Rectal smooth muscle tissue (tissue), 1 donor: ENCODE results near the gene FGB.

Experiments used
- H3K27ac ChIP-seq: one replicate; pipeline ENCODE4 v1.7.0; 2013; ENCODE audit warnings: low read depth, low read length, inconsistent platforms
- H3K27me3 ChIP-seq: one replicate; pipeline ENCODE4 v1.7.0; 2013; ENCODE audit warnings: low read length; ENCODE audit not compliant: control insufficient read depth, insufficient read depth
- H3K36me3 ChIP-seq: one replicate; pipeline ENCODE4 v1.7.0; 2013; ENCODE audit warnings: low read length; ENCODE audit not compliant: control insufficient read depth, insufficient read depth
- H3K4me1 ChIP-seq: one replicate; pipeline ENCODE4 v1.7.0; 2013; ENCODE audit warnings: low read length; ENCODE audit not compliant: control insufficient read depth, insufficient read depth
- H3K4me3 ChIP-seq: one replicate; pipeline ENCODE4 v1.7.0; 2013; ENCODE audit warnings: low read length
- H3K9ac ChIP-seq: one replicate; pipeline ENCODE4 v1.7.0; 2013; ENCODE audit warnings: low read length

FGB gene

GRCh38 chr4:154606728-154607723, 44.2 kb downstream of the FGB start:
- no peak overlapping the region for H3K4me3 ChIP-seq
- no peak overlapping the region for H3K9ac ChIP-seq
- no peaks in the 10 kb centered on the region for H3K27me3 ChIP-seq

GRCh38 chr4:154608361-154609252, 45.8 kb downstream of the FGB start:
- Histone ChIP-seq H3K36me3 (no peaks in the 10 kb centered on the region), H3K27me3 (no peaks in the 10 kb centered on the region), H3K27ac (no peak overlapping the region), H3K4me1 (no peaks in the 10 kb centered on the region), H3K9ac (no peak overlapping the region), H3K4me3 (no peak overlapping the region)

More at GRCh38 chr4:154606728-154607723, 44.2 kb downstream of the FGB start:
- H3K27ac ChIP-seq = no peak overlapping the region
- H3K36me3 ChIP-seq = no peaks in the 10 kb centered on the region
- no peaks in the 10 kb centered on the region for H3K4me1 ChIP-seq

GRCh38 chr4:154609532-154609931, 46.7 kb downstream of the FGB start:
- no peaks in the 10 kb centered on the region for H3K36me3 ChIP-seq
- no peaks in the 10 kb centered on the region for H3K27me3 ChIP-seq
- H3K4me3 ChIP-seq = no peak overlapping the region
- no peak overlapping the region for H3K27ac ChIP-seq
- no peak overlapping the region for H3K9ac ChIP-seq
- H3K4me1 ChIP-seq = no peaks in the 10 kb centered on the region

GRCh38 chr4:154610582-154610981, 47.8 kb downstream of the FGB start:
- Histone ChIP-seq H3K4me3 (no peak overlapping the region), H3K27me3 (no peaks in the 10 kb centered on the region), H3K9ac (no peak overlapping the region), H3K27ac (no peak overlapping the region), H3K36me3 (no peaks in the 10 kb centered on the region), H3K4me1 (no peaks in the 10 kb centered on the region)

- H3K27me3 ChIP-seq = no peaks in the 10 kb centered on the region
Observed at GRCh38 chr4:154611833-154612232, 49.0 kb downstream of the FGB start.

GRCh38 chr4:154612472-154613414, 49.9 kb downstream of the FGB start, which contains the start of gene FGG:
Gene FGG, minus strand, starts transcription at chr4:154612656. Its CDS starts 47 bp downstream, at chr4:154612609.
- Histone ChIP-seq H3K4me1 (no peaks in the 10 kb centered on the region), H3K27me3 (no peaks in the 10 kb centered on the region), H3K27ac (no peak within 1 kb of the TSS), H3K36me3 (no peaks in the 10 kb centered on the region), H3K4me3 (no peak within 1 kb of the TSS), H3K9ac (no peak within 1 kb of the TSS)

More at GRCh38 chr4:154611833-154612232, 49.0 kb downstream of the FGB start:
- H3K9ac ChIP-seq = no peak overlapping the region
- no peaks in the 10 kb centered on the region for H3K4me1 ChIP-seq
- H3K36me3 ChIP-seq = no peaks in the 10 kb centered on the region
- H3K27ac ChIP-seq = no peak overlapping the region
- H3K4me3 ChIP-seq = no peak overlapping the region

GRCh38 chr4:154614306-154614705, 51.5 kb downstream of the FGB start:
- H3K36me3 ChIP-seq = no peaks in the 10 kb centered on the region
- H3K27me3 ChIP-seq = no peaks in the 10 kb centered on the region
- no peak overlapping the region for H3K4me3 ChIP-seq
- no peaks in the 10 kb centered on the region for H3K4me1 ChIP-seq
- H3K27ac ChIP-seq = no peak overlapping the region
- no peak overlapping the region for H3K9ac ChIP-seq

- Histone ChIP-seq H3K9ac (no peak overlapping the region), H3K27ac (no peak overlapping the region), H3K4me1 (no peaks in the 10 kb centered on the region), H3K36me3 (no peaks in the 10 kb centered on the region), H3K4me3 (no peak overlapping the region), H3K27me3 (no peaks in the 10 kb centered on the region)
Observed at GRCh38 chr4:154615211-154615610, 52.4 kb downstream of the FGB start.

- H3K27me3 ChIP-seq = no peaks in the 10 kb centered on the region
Observed at GRCh38 chr4:154616287-154616686, 53.5 kb downstream of the FGB start.

GRCh38 chr4:154616731-154617130, 53.9 kb downstream of the FGB start:
- H3K27ac ChIP-seq = no peak overlapping the region
- no peak overlapping the region for H3K4me3 ChIP-seq
- no peak overlapping the region for H3K9ac ChIP-seq
- H3K27me3 ChIP-seq = no peaks in the 10 kb centered on the region
- no peaks in the 10 kb centered on the region for H3K4me1 ChIP-seq
- H3K36me3 ChIP-seq = no peaks in the 10 kb centered on the region

More at GRCh38 chr4:154616287-154616686, 53.5 kb downstream of the FGB start:
- no peak overlapping the region for H3K27ac ChIP-seq
- no peak overlapping the region for H3K4me3 ChIP-seq
- H3K4me1 ChIP-seq = no peaks in the 10 kb centered on the region
- no peak overlapping the region for H3K9ac ChIP-seq
- no peaks in the 10 kb centered on the region for H3K36me3 ChIP-seq

- Histone ChIP-seq H3K9ac (no peak overlapping the region), H3K27me3 (no peaks in the 10 kb centered on the region), H3K27ac (no peak overlapping the region), H3K4me3 (no peak overlapping the region), H3K4me1 (no peaks in the 10 kb centered on the region), H3K36me3 (no peaks in the 10 kb centered on the region)
Observed at GRCh38 chr4:154617820-154618317, 55.1 kb downstream of the FGB start.
